Activated CD4-positive, CD25-positive, alpha-beta regulatory T cell treated with anti-CD3 and anti-CD28 coated beads, Interleukin-2, amount 50 U/mL, for 16 hours (primary cell): ENCODE measurements around the gene ZNF526.
A peak's percentile ranks its signal among the peaks of the same experiment; 100 is the strongest.
"Not testable (repeated sequence)": the region's sequence is repeated elsewhere in the genome, so short reads cannot be mapped to it uniquely, and the experiment has no call there.

Experiments
- DNase-seq: peaks from one replicate; pipeline ENCODE4 v3.0.0-alpha.2; 2020; ENCODE audit warnings: low read depth, low spot score

ZNF526 gene

GRCh38 chr19:42246922-42247639 lies 27.0 kb downstream of the ZNF526 start:
- DNase-seq, result no peak

DNA sequence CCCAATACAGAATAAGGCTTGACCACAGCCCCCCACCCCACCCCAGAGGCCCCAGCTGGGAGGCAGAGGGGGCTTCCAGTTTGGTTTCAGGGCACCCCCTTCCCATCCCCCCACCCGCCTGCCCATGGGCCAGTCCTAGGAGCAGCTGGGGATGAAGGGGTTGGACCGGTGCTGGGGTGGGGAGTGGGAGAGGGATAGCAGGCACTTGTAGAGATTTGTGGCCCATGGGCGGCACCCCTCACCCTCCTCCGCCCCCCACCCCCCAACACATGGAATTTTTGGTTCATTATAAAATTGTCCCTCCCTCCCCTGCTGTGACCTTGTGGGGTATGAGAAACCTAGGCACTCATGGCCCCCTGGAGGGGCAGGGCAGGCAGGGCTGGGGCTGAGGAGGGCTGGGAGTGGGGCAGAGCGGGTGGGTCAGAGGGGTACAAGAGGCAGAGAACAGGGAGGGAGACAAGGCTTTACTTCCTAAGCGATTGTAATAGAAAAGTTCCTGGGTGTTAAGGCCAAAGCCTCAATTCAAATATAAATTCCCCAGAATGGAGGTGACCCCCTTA lies 27.6 kb downstream of the ZNF526 start:
- no peak for DNase-seq

GRCh38 chr19:42248270-42249148 lies 28.4 kb downstream of the ZNF526 start:
- no peak for DNase-seq

- DNase-seq, result no peak
Observed at GRCh38 chr19:42249149-42249750, 29.1 kb downstream of the ZNF526 start.

DNA sequence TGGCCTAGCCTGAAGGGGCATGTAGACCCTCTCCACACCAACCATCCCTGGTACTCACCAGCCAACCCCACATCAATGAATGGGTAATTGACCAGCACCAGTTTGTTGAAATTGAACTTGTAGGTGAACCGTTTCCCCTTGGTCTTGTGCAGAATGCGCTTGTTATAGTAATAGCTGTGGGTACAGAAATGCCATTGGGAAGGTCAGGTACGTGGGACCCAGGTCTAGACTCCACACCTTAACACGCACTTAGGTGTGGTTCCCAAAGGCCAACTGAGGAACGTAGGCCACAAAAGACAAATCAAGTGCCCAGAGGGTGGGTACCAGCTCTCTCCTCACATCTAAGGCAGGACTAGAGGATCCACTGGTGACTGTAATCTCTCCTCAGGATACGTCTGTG lies 29.7 kb downstream of the ZNF526 start:
- no peak for DNase-seq

DNA sequence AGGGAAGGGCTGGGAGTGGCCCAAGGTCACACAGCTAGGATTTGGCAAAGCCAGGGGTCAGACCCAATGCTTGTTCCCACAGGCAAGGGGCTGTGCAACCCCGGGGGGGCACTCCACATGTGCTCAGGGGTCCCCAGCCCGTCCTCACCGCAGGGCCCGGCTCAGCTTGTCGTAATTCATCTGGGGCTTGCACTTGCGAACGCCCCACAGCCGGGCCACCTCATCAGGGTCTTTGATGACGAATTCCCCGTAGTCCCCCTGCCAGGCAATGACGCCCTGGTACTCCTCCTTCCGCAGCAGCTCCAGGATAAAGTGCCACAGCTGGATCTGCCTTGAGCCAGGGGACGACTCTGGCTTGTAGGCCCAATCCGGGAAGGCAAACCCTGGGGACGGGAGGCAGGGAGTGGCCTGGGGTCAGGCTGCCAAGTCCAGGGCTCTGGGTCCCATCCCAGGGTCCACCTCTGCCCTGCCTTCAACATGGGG lies 30.1 kb downstream of the ZNF526 start:
- DNase-seq, result no peak

DNA sequence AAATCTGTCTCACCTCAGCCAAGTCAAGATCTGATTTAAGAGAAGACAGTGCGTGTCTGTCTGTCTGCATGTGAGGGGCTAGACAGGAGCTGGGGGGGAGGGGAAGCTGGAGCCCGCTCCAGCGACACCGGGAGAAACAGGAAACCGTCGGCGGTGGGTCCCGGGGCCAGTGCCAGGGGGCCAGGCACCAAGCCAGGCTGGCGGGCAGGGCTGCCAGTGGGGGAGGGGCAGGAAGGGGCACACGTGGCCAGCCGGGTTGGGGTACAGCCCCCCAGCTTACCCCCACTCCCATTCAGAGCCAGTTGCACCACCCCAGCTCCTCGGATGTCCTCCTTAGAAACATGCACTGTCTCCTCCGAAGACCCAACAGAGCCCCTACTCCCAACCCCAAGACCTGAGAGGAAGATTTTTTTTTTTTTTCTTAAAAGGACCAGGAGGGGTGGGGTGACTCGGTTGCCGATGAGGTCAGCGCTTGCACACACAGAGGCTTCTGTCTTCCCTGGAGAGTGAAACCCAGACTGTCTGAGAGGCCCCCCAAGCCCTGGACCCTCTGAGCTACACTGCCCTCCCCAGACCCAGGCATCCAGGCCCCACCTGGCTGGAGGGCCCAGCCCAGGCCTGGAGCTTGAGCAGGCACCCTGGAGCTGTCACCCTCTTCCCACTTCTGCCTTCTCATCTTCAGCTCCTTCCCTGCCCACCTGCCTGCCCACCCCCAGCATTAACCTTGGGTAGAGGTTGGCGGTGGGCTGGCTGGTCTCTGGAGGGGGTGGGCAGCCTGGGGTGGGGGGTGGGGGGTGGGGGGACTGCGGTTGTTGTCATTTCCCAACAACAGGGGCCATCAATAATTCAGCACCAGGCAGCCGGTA lies 30.8 kb downstream of the ZNF526 start:
- no peak for DNase-seq

DNA sequence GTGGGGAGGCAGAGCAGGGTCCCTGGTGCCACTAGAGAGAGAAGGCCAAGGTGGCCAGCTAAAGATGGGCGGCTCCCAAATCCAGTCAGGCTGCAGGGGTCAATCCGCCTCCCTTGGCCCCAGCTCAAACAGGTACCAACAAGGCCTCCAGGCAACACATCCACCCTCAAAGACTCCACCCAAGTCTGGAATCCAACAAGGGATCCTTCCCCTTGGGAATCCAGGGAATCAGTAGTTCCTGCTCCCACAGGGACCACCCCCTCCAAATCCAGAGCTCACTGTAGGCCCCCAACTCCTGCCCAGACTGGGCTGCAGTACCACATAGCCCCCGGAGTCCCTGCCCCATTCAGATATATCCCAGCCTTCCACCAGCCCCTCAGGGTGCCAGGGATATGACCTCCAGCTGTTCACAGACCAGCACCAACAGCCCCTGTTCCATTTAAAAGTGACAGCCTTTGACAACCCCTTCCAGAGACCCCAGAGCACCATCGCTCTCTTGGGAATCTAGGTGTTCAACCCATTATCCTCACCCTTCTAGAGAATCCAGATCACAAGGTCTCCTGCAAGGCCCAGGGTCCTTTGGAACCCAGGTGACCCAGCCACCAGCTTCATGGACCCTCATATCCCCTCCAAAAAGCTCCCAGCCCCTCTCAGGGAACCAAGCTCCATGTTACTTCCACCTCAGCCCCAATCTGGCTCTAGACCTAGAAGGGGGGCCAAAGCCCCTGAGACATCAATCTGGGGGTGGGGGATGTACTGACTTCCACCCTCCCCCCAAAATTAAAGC lies 31.7 kb downstream of the ZNF526 start:
- no peak for DNase-seq

- DNase-seq, result no peak
Observed at GRCh38 chr19:42252365-42253244, 32.5 kb downstream of the ZNF526 start.

DNA sequence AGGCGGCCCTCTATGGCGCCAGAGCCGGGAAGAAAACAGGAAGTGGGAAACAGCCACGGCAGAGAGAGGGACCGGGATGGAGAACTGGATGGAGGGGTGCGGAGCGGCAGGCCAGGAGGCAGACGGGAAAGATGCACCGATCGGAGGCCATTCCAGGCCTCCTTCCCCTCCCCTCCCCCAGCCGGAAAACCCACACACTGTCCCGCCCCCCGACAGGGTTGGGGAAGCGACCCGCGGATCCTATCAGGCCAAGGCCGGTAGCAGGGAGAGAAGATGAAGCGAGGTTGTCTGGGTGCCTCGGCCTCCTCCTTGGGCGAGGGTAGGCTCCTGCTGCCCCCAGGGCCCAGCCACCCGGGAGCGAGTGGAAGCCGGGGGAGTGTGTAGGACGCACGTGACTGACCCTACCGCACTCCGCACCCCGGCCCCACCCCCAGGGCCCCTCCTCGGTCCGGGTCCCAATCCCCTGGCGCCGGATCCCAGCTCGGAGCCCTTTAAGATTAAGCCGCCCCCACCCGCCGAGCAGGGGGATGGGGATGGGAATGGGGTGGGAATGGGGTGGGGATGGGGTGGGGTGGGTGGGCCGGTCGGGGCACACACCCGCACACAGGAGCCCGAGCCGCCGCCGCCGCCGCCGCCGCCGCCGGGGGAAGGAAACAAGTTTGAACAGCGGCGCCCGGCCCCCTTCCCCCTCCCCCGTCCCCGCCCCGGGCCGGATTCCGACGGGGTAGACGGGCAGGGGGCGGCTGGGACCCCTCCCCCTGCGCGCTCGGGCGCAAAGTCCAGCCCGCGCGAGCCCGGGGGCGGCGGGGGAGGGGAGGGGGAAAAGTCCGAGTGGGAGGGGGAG lies 33.4 kb downstream of the ZNF526 start:
- DNase-seq, result peak; percentile 36

- DNase-seq, result peak; percentile 67
Observed at GRCh38 chr19:42254089-42254849, 34.2 kb downstream of the ZNF526 start.

DNA sequence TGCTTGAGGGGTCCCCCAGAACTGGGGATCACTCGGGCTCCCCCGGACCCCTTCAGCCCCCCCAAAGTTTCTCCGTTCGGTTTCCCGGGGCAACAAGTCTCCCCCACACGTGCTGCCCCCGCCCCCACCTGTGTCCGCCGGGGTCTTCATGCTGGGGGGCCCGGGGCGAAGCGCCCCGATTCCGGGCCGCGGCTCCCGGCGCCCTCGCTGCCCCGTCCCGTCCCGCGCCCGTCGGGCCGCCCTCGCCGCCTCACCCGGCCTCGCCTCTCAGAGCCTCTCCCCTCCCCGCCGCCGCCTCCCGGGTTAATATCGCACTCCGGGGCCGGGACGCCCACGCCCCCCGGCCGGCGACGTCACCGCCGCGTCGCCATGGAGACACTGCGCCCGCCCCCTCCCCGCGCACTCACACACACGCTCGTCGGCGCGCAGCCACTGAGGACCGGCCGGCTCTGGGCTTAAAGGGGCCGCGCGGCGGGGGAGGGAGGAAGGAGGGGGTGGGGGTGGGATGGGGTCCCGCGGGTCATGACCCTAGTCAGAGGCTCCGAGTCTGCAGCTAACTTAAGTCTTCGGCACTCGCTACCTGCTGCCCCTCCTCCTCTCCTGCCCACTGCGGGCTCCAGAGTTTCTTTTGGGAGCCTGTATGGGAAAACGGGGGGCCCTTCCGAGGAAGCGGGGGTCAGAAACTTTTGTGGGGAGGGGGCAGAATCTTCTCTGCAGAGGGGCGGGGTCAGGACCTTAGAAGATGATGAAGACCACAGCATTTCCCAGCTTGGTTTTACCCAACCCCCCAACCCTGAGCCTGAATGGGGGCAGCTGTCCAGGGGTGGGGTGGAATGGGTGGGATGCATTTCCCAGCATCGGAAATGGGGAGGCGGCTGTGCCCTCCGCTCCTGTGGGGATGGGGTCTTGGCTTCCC lies 35.0 kb downstream of the ZNF526 start, which contains the start of gene ERF:
TSS of gene ERF (minus strand) at position 279 of the 916 bp plus-strand sequence. CDS start at position 150, 129 bp downstream.
- DNase-seq, result peak; percentile 86

DNA sequence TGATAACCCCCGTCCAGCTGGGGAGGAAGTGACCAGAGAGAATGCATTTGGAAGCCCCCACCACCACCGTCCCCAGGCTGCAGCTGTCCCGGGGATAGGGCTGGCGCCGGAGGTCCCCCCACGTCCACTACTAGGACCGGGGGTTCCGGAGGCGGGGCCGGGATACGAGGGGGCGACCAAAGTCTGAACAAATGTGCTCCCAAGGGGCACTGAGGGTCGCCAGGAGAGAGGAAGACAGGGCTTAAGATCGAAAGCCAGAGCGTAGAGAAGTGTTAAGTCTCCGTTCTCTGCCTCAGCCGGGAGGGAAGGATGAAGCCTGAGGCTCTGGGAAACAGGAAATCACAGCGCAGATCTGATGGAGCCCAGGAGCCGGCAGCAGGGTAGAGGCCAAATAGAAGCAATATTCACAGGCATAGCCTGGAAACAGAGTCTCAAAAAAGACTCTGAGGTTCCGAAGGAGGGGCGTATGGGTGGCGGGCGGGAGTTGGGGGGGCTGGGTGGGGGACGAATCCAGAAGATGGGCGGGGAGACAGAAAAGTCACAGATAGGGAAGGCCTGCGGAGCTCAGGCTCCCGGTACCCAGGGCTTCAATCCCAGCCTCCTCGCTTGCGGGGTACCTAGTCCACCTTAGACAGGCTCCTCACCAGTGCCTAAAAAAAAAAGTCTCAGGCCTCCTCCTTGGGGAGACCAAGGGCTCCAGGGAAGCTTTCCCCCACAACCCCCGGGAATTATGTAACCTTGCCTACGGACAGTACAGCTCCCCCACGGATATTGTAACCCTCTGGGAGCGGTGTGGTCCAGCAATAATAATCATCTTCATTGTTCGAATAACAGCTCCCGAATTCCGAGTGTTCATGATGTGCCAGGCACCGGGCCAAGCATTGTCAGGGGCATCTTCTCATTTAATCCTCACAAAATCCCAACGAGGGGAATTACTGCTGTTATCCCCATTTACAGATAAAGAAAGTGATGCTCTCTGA lies 35.9 kb downstream of the ZNF526 start:
- DNase-seq, result no peak

- DNase-seq, result not testable (repeated sequence)
Observed at GRCh38 chr19:42257842-42258241, 37.7 kb downstream of the ZNF526 start.

DNA sequence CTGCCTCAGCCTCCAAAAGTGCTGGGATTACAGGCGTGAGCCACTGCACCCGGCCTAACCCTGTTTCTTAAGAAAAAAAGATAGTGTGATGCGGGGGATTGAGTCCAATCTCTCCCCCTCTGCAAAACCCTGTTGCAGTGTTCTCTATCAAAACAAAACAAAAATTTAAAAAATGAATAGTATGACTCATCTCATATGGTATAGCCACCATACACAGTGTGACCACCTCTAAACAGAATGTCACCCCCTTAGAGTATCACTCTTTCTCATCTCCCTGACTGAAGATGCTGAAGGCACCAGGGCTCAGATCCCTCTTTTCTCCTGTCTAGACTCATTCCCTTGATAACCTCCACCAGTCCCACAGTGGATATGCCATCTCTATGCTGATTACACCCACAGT lies 41.7 kb downstream of the ZNF526 start:
- no peak for DNase-seq
